Gastrocnemius medialis (tissue), 4 donors: ENCODE data around the gene PYGO2. TPM values are rescaled to one million over a fixed set of nuclear protein-coding genes. Genes with fewer than 3 reads are reported as not detected.
"Not testable (repeated sequence)": the region's sequence is repeated elsewhere in the genome, so short reads cannot be mapped to it uniquely, and the experiment has no call there.

Experiments
- ATAC-seq, 2 donors: fragments of 150-250 bp; one replicate each; pipeline ENCODE4 v1.9.1; 2016
- DNase-seq, 2 donors: peaks; one replicate each; pipeline ENCODE4 v3.0.0-alpha.2; 2019
- H3K27ac ChIP-seq, 4 donors: fragments of 200-600 bp; sonication (generic); 1 replicate in 1 of 4; 2 replicates in 3 of 4; pipeline ENCODE4 v1.5.1; 2016 to 2018; ENCODE audit warnings: mild to moderate bottlenecking in 2 of 4, moderate library complexity in 1 of 4
- H3K27me3 ChIP-seq, 3 donors: fragments of 200-600 bp; sonication (generic) in 2 of 3; 1 replicate in 1 of 3; 2 replicates in 2 of 3; pipeline versions ENCODE4 v1.5.1 to v1.6.0; 2016 to 2019; ENCODE audit warnings: mild to moderate bottlenecking in 1 of 3, moderate library complexity in 1 of 3
- H3K36me3 ChIP-seq, 2 donors: fragments of 200-600 bp; sonication (generic) in 1 of 2; one replicate each; pipeline ENCODE4 v1.5.1; 2017 to 2018
- H3K4me1 ChIP-seq, 2 donors: fragments of 200-600 bp; sonication (generic) in 1 of 2; one replicate each; pipeline ENCODE4 v1.5.1; 2016 to 2017; ENCODE audit warnings: mild to moderate bottlenecking in 2 of 2
- H3K4me3 ChIP-seq, 4 donors: fragments of 200-600 bp; sonication (generic) in 3 of 4; 1 replicate in 1 of 4; 2 replicates in 3 of 4; pipeline ENCODE4 v1.5.1; 2016 to 2019; ENCODE audit warnings: mild to moderate bottlenecking in 2 of 4
- H3K9me3 ChIP-seq, 3 donors: fragments of 200-600 bp; sonication (generic) in 2 of 3; 1 replicate in 1 of 3; 2 replicates in 2 of 3; pipeline ENCODE4 v1.5.1; 2016 to 2019
- CTCF ChIP-seq, 5 experiments: fragments of 450-650 bp in 3 of 5; fragments of 200-600 bp in 2 of 5; sonication (generic) in 2 of 5; IDR thresholded peaks in 4 of 5; conservative IDR thresholded peaks in 1 of 5; 1 replicate in 4 of 5; 2 replicates in 1 of 5; pipeline ENCODE4 v1.5.1; 2016 to 2019; ENCODE audit warnings: antibody characterized with exemption in 5 of 5, mild to moderate bottlenecking in 3 of 5, moderate library complexity in 3 of 5
- POLR2A ChIP-seq, 2 donors: fragments of 450-650 bp; IDR thresholded peaks; one replicate each; pipeline ENCODE4 v1.6.1; 2017; ENCODE audit warnings: antibody characterized with exemption in 2 of 2, mild to moderate bottlenecking in 2 of 2, moderate library complexity in 2 of 2
- in situ Hi-C, 4 donors: fragments of 200-750 bp; cut with MboI; loops; one replicate each; pipeline versions ENCODE4 v1.15.0 to v1.8.0; 2017; ENCODE audit warnings: low sequenced_read_pairs in 4 of 4
- intact Hi-C: fragments of 100-400 bp; cut with DNase I; formaldehyde crosslinking; loops from one replicate; pipeline ENCODE4 v1.15.1; 2023; ENCODE audit warnings: low total_unique reads
- microRNA-seq, 2 donors: library from miRNA; unstranded; fragments of <30 nt; microRNA quantifications; one replicate each; pipeline ENCODE4, GENCODE V29; 2016; ENCODE audit warnings: borderline replicate concordance in 2 of 2
- total RNA-seq, 4 donors: library from RNA; depleted of rRNA; stranded (reverse); fragments of >200 nt; gene quantifications; one replicate each; pipeline versions ENCODE4 v1.1.0 to v1.2.3, GENCODE V29; 2016

PYGO2 gene
- total RNA-seq, 4 donors from 2014 or later, result 12.6 to 22.7 (median 17.8) TPM

- H3K27me3 ChIP-seq, result no peaks in the 10 kb centered on the region
- peaks cover 0 to 11% of the 10 kb centered on the region in 2 donors for H3K4me1 ChIP-seq
- no peaks in the 10 kb centered on the region for H3K36me3 ChIP-seq
- H3K27ac ChIP-seq, result no peak overlapping the region
- no peak for ATAC-seq
- no peak overlapping the region for H3K4me3 ChIP-seq
- DNase-seq, result no peak
- intact Hi-C loops, result loop anchor here (5.0 kb wide), 1 partner anchor 178 kb away; no protein-coding TSS in a partner anchor
- TF ChIP-seq CTCF (IDR thresholded peaks at IDR 0.05 in 4 of 5, conservative IDR thresholded peaks at IDR 0.05 in 1 of 5) (no peak), POLR2A (IDR thresholded peaks at IDR 0.05) (no peak)
- in situ Hi-C loops, result no loop called here
- no peaks in the 10 kb centered on the region for H3K9me3 ChIP-seq
Measured at GRCh38 chr1:154908937-154909336, 52.6 kb downstream of the PYGO2 start.

- intact Hi-C loops, result loop anchor here (5.0 kb wide), 1 partner anchor 179 kb away; no protein-coding TSS in a partner anchor
- H3K27me3 ChIP-seq, H3K4me3 ChIP-seq, H3K27ac ChIP-seq, DNase-seq, H3K36me3 ChIP-seq, H3K9me3 ChIP-seq, in situ Hi-C loops, H3K4me1 ChIP-seq, ATAC-seq: not testable (repeated sequence)
Measured at GRCh38 chr1:154908129-154908528, 53.5 kb downstream of the PYGO2 start.

Small RNA genes within 50 kb of the gene (microRNA-seq; reads per million reads assigned to microRNA genes)
- gene MIR4258, result 0 reads per million in 2 donors

Other genes starting within 250 kb of the PYGO2 start
- 10 to 100 TPM in 3 of 4 donors, 1 to 10 TPM in 1; 5.0 to 30.0 (median 20.8) TPM for gene KCNN3, start 91.5 kb downstream of the PYGO2 start, total RNA-seq
- gene PMVK, start 25.1 kb downstream of the PYGO2 start, total RNA-seq, result 1 to 10 TPM; 4.6 to 7.6 (median 6.1) TPM
- 100 to 1,000 TPM; 126 to 171 (median 165) TPM for gene PBXIP1, start 5.7 kb downstream of the PYGO2 start, total RNA-seq
- 100 to 1,000 TPM in 1 of 4 donors, 10 to 100 TPM in 3; 27.4 to 135 (median 54.9) TPM for gene SHC1, start 9.0 kb upstream of the PYGO2 start, total RNA-seq
- gene CKS1B, start 12.9 kb upstream of the PYGO2 start, total RNA-seq, result 10 to 100 TPM in 1 of 4 donors, 1 to 10 TPM in 3; 3.6 to 15.7 (median 7.9) TPM
- gene FLAD1, start 21.6 kb upstream of the PYGO2 start, total RNA-seq, result 10 to 100 TPM; 26.6 to 36.8 (median 31.7) TPM
- not detected for gene LENEP, start 31.8 kb upstream of the PYGO2 start, total RNA-seq
- 100 to 1,000 TPM in 1 of 4 donors, 10 to 100 TPM in 3; 61.3 to 100 (median 73.1) TPM for gene ZBTB7B, start 41.0 kb upstream of the PYGO2 start, total RNA-seq
- gene DCST2, start 72.0 kb upstream of the PYGO2 start, total RNA-seq, result not detected
- under 1 TPM in 2 of 4 donors, not detected in 2; 0.13 to 0.35 TPM for gene DCST1, start 72.0 kb upstream of the PYGO2 start, total RNA-seq
- gene ADAM15, start 89.5 kb upstream of the PYGO2 start, total RNA-seq, result 10 to 100 TPM; 30.3 to 42.8 (median 36.9) TPM
- gene EFNA4, start 102.0 kb upstream of the PYGO2 start, total RNA-seq, result under 1 TPM; 0.41 to 0.87 (median 0.80) TPM
- gene EFNA3, start 117.1 kb upstream of the PYGO2 start, total RNA-seq, result 1 to 10 TPM in 2 of 4 donors, under 1 TPM in 1, not detected in 1; 0.55 to 1.8 (median 1.6) TPM
- gene EFNA1, start 166.1 kb upstream of the PYGO2 start, total RNA-seq, result 10 to 100 TPM; 12.6 to 35.1 (median 14.4) TPM
- 10 to 100 TPM in 1 of 4 donors, 1 to 10 TPM in 3; 3.5 to 11.4 (median 8.2) TPM for gene SLC50A1, start 174.1 kb upstream of the PYGO2 start, total RNA-seq
- gene DPM3, start 178.7 kb upstream of the PYGO2 start, total RNA-seq, result 10 to 100 TPM in 3 of 4 donors, 1 to 10 TPM in 1; 7.3 to 69.5 (median 57.9) TPM
- 100 to 1,000 TPM in 1 of 4 donors, 10 to 100 TPM in 3; 59.6 to 102 (median 91.6) TPM for gene KRTCAP2, start 211.5 kb upstream of the PYGO2 start, total RNA-seq
- gene TRIM46, start 212.1 kb upstream of the PYGO2 start, total RNA-seq, result not detected
- 1 to 10 TPM; 1.5 to 4.6 (median 3.3) TPM for gene THBS3, start 246.1 kb upstream of the PYGO2 start, total RNA-seq
- 10 to 100 TPM; 14.4 to 26.9 (median 24.6) TPM for gene MTX1, start 246.9 kb upstream of the PYGO2 start, total RNA-seq